ENCODE data around the gene ROCK2.
A peak's percentile ranks its signal among the peaks of the same experiment; 100 is the strongest.

Gene ROCK2

DNA sequence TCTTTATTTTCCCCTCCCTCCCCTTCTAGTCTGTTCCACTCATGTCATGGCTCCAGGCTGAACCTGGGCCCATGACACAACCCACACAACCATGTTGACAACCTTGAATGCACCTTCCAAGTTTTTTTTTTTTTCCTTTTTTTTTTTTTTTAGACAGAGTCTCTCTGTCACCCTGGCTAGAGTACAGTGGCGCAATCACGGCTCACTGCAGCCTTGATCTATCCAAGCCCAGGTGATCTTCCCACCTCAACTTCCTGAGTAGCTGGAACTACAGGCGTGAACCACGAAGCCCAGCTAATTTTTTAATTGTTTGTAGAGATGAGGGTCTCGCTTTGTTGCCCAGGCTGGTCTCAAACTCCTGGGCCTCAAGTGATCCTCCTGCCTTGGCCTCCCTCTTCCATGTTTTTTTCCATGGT is 21.9 kb upstream of the ROCK2 start:
- DNase-seq = no peak

DNA sequence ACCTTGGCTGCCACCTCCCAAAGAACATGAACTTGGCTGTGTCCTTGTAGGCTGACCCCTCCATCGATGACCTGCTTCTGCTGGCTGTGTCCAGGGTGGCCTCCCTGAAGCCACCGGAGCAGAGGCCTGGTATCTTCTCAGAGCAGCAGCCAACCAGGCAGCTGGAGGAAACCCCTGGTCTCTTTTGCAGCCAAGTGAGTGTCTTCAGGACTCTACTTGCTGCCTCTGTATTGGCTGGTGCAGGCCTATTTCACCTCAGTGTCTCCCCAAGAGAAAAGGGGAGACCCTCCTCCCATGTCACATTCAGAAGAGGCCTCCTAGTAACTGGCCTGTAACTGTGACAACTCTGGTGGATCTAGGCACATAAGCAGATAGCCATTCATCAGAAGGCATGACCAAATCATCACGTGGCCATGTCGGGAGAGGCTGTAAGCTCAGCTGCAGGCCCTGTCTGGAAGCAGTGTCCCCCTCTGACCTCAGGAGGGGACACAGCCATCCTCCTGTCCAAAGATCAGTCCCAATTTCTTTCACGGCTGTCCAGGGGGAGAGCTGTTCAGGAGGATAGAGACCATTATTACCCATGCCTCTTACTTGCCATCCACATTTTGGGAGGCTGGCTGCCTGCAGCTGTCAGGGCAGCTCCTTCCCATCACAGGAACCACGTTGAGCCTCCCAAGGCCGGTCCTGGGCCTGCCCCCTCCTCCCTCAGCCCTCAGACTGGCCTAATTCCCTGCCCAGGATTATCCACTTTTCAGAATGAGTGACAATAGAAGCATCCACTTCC is 20.9 kb upstream of the ROCK2 start:
- no peak for DNase-seq

DNA sequence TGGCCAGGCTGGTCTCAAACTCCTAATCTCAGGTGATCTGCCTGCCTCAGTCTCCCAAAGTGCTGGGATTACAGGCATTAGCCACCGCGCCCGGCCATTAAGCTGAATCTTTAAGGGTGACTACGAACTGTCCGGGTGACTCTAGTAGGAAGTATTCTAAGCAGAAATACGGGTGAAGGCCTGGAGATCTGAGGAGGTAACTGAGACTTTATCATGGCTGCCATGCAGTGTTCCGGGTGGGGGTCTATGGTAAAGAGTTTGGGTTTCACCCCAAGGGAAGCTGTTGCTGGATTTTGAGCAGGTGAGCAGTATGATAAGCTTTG is 20.1 kb upstream of the ROCK2 start:
- no peak for DNase-seq

DNA sequence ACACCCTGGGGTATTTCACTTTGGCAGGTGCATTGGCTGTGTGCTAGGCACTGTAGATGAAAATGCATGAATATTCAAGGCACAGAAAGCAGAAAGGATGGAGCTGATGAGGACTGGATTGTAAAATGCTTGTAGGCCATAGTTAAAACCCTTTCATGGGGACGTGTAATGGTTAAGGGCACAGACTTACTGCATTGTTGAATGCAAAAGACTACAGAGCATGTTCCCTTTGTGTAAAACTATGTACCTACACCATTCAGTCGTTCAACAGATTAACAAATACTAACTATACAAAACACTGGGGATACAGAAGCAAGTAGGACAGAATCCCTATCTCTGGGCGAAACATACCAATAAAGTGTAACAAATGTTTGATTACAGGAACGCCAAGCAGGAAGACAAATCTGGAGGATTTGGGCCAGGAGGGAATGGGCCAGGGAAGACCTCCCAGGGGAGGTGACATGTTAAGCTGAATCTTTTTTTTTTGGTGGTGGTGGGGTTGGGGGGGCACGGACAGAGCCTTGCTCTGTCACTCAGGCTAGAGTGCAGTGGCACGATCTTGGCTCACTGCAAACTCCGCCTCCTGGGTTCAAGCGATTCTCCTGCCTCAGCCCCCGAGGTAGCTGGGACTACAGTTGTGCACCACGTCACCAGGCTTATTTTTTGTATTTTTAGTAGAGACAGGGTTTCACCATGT is 19.6 kb upstream of the ROCK2 start:
- no peak for DNase-seq

DNA sequence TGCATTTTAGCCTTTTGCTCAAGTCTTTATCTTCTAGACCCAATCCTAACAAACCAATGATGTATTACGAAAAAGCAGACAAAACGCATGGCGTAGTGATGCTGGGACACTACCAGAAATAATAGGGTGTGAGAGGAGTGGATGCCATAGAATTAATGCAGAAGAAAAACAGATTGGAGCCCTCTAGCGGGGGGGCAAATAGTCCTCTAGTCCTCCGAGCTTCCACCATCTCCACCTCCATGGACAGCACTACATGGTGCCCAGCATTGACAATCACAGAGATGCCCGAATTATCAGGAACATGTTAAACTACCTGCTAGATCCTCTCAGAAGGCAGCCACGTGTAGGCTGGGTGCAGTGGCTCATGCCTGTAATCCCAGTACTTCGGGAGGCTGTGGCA is 15.4 kb upstream of the ROCK2 start:
- DNase-seq = no peak

DNA sequence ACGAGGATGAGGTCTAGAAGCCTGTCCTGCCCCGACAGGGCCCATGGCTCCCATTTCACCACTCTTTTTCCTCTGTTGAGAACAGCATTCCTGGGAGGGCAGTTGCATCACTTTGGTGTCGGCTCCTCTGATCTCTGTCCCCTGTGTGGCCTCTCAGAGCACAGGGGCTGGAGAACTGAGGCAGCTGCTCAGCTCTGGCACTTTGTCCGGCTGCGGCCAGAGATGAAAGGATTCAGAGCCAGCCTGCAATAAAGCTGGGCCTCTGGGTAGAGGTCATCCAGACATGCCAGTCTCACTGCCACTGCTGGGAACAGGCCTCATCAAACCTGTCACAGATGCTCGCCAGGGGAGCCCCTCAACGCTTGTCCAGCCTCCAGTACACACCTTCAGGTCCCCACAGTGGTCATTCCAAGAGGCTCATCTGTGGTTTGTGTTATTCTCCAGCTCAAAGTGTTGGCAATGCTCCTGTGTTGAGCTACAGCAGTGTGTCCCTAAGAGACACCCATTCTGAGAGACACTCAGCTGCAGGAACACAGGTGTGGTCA is 13.1 kb upstream of the ROCK2 start:
- no peak for DNase-seq

DNA sequence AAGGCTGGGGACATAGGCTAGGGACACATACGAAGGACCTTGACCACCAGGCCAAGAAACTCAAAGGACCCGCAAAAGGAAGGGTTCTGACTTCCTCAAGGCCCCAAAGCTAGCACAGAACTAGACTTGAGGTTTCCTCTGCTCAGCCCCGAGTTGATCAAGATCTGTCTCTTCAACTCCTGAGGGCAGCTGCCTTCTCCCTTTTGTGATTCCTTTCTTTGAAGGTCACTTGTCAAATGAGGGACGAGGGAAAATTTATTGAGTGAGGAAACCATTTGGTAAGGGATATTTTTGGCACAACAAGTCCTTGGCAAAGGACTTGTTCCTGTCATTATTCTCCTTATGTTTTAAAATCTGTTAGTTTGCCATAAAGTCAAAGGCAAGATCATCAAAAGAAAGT is 12.3 kb upstream of the ROCK2 start:
- no peak for DNase-seq

DNA sequence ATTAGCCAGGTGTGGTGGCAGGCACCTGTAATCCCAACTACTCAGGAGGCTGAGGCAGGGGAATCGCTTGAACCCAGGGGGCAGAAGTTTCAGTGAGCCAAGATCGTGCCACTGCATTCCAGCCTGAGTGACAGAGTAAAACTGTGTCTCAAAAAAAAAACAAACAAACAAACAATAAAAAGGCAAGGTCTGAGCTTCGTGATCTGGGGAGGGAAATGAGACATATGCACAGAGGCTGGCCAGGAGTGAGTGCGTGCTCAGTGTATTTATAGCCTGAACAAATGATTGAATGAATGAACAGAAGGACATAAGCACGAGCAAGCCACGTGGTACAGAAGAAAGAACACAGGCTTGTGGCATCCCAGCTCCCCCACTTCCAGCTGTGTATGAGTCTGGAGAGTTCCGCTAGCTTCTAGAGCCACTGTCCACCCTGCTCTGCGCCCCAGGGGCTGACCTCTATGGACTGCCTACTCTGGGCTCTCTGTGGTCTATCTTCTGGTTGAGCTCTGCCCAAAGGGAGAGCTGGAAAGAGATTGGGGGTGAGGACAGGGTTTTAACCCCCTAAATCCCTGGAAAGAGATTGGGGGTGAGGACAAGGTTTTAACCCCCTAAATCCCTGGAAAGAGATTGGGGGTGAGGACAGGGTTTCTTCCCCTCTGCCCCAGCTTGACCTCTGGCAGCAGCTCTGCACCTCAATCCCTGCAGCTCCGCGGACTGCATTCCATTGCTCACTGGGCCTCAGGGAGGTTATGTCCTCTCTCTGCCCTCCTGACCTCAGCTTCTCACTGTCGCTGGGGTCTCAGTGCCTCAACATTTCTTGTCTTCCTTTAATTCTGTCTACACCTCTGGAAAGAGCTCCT is 11.0 kb upstream of the ROCK2 start:
- DNase-seq = no peak

DNA sequence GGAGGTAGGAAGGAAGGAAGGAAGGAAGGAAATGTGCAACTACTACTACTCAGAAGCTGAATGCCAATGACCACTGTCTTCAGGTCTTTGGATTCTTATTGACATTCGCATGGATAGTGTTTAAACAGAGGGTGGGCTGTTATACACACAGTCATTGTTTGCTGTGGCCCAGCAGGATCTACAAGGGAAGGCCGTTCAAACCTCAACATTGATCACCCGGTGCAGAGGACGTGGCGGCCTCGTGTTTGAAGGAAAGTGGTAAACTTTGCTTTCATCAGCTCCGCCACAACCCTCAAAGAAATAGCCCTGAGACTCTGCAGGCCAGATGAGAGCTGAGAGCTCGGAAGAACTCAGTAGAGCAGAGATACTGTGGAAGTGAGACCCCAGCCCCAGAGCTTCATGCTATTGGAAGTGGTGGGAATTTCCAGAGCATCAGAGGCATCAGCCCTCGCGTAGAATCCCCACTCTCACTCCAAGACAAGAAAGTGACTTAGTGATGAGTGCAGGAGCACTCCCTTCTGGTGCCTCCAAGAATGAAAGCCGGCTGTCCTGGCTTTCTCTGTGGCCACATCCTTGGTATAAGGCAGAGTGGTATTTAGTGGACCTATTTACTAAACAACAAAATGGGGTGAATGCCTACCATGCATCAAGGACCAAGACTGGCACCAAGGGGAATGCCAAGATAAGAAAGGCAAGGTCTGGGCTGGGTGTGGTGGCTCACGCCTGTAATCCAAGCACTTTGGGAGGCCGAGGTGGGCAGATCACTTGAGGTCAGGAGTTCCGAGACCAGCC is 10.1 kb upstream of the ROCK2 start:
- DNase-seq = no peak

DNA sequence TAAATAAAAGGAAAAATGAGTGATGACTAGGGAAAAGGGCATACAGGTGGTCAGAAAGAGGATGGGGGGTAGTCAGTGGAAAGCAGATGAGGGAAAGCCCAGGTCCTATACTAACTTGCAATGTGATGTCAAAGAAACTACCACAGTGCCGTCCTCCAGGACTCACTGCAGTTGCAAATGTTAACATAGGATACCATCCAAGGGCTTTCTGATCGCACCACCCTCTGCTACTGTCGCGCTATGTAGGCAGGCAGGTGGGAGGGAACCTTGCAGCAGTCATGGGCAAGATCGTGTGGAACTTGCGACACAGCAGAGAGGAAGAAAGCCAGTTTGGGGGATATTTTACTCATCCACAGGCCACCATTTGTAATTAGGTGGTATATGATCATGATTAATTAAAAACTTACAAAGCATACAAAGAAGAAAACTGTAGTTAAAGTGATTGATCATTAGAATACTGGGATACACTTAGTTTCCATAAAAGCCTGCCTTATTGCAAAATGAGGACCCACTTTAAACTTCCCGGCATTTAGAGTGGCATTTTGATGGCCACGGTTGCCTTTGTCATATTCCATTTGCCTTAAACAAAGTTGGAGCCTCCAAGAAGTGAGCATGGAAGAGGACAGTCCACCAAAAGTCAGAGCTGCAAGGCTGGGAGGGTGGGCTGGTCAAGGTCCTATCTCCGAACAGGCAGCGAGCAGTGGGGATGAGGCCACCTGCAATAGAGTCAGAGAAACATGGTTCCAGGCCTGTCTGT is 8.5 kb upstream of the ROCK2 start:
- no peak for DNase-seq

DNA sequence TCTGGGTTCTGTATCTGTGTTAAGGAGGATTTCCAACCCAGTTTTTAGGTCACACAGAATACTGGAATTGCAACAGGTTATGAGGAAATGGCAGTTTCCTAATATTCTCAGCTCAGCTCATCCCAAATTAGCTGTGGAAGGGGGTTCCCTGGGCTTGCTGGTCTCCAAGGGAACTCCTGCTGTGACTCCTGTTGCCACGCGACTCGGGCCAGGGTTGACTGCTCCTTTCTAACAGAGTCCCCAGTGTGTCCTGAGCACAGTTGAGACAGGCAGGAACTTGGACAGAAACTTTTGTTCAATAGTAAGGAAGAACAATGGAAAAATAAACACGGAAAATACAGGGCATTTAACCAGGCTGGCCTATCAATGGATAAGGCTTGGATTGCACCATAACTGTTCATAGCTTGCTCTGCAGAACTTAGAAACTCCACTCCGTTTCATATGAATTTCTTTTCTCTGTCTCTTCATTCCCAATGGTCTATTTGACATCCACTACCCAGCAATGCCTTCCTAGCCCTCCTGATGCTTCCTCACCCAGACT is 3.8 kb upstream of the ROCK2 start:
- DNase-seq = no peak

DNA sequence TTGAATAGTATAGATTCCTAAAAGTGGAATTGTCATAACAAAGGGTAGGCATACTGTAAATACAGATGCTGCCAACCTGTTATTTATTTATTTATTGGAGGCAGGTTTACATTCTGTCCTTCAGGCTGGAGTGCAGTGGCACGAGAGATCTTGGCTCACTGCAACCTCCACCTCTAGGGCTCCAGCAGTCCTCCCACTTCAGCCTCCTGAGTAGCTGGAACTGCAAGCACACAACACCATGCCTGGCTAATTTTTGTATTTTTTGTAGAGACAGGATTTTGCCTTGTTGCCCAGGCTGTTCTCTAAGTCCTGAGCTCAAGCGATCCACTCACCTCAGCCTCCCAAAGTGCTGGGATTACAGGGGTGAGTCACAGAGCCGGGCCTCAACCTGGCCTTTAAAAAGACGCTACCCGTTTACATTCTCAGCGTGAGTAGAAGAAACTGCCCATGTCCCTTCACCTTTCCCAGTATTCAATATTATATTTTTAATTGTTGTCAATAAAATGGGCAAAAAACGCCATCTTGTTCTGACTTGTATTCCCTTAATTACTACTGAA is 3.0 kb upstream of the ROCK2 start:
- DNase-seq = no peak

DNA sequence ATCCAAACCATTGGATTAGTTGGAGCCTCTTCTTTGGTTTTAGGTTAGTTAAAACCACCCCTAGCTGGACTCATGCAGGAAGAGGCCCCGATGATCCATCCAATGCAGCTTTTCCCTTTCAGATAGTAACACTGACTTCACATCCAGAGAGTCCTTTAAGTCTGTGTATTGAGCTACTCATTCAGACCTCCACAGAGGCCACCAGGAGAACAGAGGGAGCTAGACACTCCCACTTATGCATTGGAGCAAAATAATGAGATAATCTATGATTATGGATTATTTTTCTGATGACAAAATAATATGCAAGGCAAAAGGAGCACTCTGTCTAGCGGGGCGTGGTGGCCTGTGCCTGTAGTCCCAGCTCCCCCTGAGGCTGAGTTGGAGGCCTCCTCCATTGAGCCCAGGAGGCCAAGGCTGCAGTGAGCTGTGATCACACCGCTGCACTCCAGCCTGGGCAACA is 1.6 kb upstream of the ROCK2 start:
- no peak for DNase-seq

DNA sequence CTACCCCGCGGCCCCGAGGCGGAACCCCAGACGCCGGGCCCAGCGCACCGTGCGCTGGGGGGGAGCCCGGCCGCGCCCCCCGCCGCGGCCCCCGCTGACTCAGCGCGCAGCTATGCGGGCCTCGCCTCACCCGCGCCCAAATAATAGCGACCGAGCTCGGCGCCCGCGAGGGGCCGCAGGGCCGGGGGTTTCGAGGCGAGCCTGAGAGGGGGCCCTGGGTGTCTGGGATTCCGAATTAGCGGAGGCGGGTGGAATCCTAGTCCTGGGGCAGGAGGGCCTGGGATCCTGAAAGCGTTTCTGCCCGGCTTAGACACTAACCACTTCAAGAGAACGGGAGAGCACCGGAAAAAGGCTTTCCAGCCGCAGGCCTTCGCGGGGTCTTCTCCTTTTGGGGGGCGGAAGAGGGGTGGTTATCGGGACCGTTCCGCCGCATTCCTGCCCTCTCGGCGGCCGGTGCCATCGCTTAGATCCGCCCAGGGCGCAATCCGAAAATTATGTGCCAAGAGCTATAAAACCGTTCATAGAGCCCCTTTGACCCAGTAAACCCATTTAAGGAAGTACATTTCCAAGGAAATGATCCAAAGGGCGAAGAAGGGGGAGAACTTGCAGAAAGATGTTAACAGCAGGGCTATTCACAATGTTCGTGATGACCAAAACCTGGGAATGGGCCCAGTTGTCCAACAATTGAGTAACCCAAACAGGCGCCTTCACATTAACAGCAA is 681 bp upstream of the ROCK2 start:
- peak; percentile 51 to 56 for DNase-seq

DNA sequence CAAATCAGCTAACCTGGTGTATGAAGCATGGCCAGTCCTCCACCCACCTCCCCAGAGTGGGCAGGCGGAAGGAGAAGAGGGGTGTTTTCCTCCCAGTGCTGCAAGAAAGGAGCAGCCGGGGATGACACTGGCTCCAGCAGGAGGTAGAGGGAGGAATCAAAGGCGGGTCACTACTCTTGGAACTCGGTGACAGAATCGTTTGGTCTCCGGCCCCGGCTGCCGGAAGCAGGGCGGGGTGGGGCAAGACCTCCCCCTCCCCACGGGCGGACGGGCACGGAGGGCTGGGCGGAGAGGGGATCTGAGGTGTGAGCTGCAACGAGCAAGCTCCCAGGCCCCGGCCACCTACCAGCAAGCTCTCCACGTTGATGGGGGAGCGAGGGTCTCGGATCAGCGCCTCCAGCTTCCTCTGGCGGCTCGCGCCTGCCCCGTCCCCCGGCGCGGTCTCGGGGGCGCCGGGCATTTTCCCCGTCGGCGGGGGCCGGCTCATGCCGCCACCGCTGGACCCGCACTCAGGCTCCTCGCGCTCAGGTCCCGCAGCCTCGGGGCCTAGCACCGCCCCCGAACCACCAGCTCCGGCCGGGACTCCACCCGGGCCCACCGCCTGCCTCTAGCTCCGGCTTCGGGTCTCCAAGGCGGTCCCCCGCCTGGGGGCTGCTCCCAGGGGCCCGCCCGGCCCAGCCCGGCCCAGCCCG is 640 bp downstream of the ROCK2 start:
- peak in 1 of 2 experiments; percentile 26 for DNase-seq

DNA sequence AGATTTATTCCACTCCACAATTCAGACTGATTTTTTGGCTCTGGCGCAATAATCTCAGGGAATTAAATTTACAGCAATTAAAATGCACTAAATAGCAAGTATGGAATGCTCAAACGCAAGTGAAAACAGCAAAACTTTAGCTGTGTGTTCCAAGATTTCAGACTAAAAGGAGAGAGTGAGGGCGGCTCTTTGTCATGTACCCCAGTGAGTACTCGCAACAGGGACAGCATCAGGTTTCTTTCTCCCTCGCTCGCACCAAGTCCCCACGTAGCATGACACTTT is 1.1 kb downstream of the ROCK2 start:
- DNase-seq = peak in 1 of 2 experiments; percentile 36

DNA sequence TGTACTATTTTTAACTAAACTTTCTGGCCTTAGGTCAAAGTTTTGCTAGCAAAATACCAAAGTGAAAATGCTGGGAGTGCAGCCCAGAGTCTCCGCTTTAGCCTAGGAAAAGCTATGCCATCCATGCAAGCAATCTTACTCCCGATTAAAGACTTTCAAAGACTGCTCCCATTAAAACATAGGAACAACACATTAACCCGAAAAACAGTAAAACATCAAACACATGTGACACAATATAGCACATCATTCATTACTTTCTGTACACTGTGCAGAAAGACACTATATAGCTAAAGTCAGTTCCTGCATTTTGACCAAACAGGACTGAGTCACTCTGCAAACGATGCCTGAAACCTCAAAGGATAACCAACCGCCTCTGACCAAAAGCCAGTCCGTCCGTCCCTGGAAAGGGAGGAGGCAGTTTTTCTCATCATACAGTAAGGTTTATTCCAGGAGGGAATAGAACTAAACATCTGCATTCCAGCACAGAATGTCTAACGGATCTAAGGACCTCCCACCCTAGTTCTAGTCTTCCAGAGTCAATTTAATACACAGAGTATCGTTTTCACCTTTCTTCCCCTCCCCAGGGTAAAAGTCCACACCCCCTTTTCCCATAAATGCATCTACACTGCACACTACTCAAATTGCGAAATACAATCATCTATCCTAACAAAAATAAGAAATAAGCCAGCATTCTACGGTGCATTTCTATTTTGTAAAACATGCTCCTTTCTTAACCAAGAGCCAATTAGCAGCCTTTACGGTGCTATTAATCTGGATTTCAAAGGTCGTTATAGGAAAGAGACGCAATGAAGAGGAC is 1.7 kb downstream of the ROCK2 start:
- DNase-seq = peak in 1 of 2 experiments; percentile 37

DNA sequence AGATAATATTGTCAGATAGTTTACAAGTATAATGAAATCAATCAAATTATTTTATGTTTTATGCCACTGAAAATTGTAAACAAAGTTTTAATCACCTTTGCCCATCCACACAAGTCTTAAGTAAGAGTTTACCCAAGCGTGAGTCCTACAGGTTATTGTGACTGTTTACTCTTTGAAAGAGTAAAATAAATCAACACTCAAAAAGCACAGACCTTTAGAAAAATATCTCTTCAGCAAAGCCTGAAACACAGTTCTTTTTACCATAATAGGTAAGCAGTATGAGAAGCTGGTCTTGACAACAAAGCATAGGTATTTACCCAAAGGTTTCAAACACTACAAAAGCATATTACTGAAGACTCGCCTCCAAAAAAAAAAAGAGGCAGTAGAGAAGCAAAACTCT is 3.7 kb downstream of the ROCK2 start:
- no peak for DNase-seq

DNA sequence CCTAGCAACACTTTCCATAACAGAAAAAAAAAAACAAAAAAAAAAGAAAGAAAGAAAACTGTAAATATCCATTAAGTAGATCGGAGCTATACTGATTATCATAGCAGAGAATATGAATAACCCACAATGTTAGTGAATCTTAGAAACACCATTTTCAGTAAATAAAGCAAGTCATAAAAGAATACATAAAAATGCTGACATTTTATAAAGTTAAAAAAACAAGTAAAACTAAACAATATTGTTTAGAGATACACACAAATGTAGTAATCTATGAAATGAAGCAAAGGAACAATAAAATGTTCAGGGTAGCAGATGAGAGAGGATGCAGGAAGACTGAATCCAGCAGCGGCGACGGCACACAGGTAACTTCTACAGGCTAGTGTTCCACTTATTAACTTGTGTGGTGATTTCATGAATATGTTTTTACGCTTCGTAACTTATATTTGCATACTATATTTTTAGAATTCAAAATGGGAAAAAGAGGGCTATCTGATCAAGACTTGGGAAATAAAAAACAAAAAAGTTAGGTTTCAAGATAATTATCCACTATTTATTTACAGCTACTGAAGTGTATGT is 4.8 kb downstream of the ROCK2 start:
- DNase-seq = no peak
